ENCODE data around the gene SCMH1. TPM values are rescaled to one million over a fixed set of nuclear protein-coding genes. Genes with fewer than 3 reads are reported as not detected.

Gene SCMH1
- polyA plus RNA-seq, 1 of the 3 experiments (the other 2 are of a cell fraction): 38.5 TPM

DNA sequence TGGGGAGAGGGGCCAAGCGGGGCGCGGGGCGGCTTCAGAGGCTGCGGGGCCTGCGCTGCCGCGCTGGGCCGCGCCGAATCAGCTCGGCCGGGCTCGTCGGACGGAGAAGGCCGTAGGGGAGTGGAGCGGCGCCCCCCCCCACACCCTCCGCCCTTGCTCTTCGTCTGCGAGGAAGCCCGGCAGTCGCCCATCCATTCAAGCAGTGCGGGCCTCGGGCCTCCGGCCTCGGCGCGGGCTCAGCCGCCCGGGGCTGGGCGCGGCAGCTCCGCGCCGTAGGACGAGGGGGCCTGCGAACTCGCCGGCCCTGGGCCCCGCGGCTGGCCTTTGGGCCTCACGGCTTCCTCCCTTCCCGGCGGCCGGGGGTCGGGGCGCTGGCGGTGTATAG is 262.0 kb downstream of the SCMH1 start:
- H3K9ac ChIP-seq: peak overlapping the region; percentile 87
- WGBS (ENCODE audit: low lambda C conversion rate): no CpG with 5 or more reads among the region's 50 CpGs
- no peak for DNase-seq
- no peak overlapping the region for H2AFZ ChIP-seq (ENCODE audit: low read depth)
- no peaks in the 10 kb centered on the region for H3K9me3 ChIP-seq
- H3K4me1 ChIP-seq (ENCODE audit: control insufficient read depth in 1 of 2, insufficient read depth in 2 of 2, low read depth in 1 of 2, low read length in 1 of 2): peaks cover 23 to 36% of the 10 kb centered on the region in 2 experiments
- TF ChIP-seq POLR2AphosphoS5 (IDR thresholded peaks at IDR 0.05; ENCODE audit: low read depth, low read length) (no peak), RCOR1 (IDR thresholded peaks at IDR 0.05; ENCODE audit: low read length) (no peak), MXI1 (IDR thresholded peaks at IDR 0.05; ENCODE audit: low read depth, low read length) (no peak; the same call in 1 of the 2 replicates), NFIC (IDR thresholded peaks at IDR 0.05; ENCODE audit: borderline replicate concordance) (no peak)
- TF ChIP-seq, protein P1, sequence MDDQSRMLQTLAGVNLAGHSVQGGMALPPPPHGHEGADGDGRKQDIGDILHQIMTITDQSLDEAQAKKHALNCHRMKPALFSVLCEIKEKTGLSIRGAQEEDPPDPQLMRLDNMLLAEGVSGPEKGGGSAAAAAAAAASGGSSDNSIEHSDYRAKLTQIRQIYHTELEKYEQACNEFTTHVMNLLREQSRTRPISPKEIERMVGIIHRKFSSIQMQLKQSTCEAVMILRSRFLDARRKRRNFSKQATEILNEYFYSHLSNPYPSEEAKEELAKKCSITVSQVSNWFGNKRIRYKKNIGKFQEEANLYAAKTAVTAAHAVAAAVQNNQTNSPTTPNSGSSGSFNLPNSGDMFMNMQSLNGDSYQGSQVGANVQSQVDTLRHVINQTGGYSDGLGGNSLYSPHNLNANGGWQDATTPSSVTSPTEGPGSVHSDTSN (IDR thresholded peaks at IDR 0.05): no peak
- ChIA-PET POLR2A (interaction anchor here (0.9 to 2.3 kb wide), 4 partner anchors 22 to 288 kb away, joined by 3 to 14 read pairs (median 3); partner anchors contain the start of gene NFYC), CTCF (interaction anchor here (1.2 to 3.4 kb wide), 2 partner anchors 24 to 28 kb away, joined by 4 to 16 read pairs; no protein-coding TSS in a partner anchor)
- peaks cover 15 to 16% of the 10 kb centered on the region in 2 experiments for H3K36me3 ChIP-seq (replicated peaks in 1 of 2; ENCODE audit: control insufficient read depth in 1 of 2, insufficient read depth in 2 of 2, low read length in 1 of 2)
- peaks cover 37% of the 10 kb centered on the region for H4K20me1 ChIP-seq (ENCODE audit: insufficient read depth)
- no peaks in the 10 kb centered on the region for H3K27me3 ChIP-seq (ENCODE audit: insufficient read depth)
- H3K27ac ChIP-seq (ENCODE audit: low read depth in 2 of 2, low read length in 1 of 2): peak overlapping the region; percentile 87 to 94
- H3K4me2 ChIP-seq: peak overlapping the region; percentile 94
- peak overlapping the region; percentile 73 to 74 for H3K4me3 ChIP-seq (ENCODE audit: low read depth in 2 of 2, low read length in 1 of 2)
- H3K9me2 ChIP-seq: no peaks in the 10 kb centered on the region
- peaks cover 51% of the 10 kb centered on the region for H3K79me2 ChIP-seq (ENCODE audit: insufficient read depth)
- peaks cover 44% of the 10 kb centered on the region for H3F3A ChIP-seq (replicated peaks; ENCODE audit: insufficient read depth)

DNA sequence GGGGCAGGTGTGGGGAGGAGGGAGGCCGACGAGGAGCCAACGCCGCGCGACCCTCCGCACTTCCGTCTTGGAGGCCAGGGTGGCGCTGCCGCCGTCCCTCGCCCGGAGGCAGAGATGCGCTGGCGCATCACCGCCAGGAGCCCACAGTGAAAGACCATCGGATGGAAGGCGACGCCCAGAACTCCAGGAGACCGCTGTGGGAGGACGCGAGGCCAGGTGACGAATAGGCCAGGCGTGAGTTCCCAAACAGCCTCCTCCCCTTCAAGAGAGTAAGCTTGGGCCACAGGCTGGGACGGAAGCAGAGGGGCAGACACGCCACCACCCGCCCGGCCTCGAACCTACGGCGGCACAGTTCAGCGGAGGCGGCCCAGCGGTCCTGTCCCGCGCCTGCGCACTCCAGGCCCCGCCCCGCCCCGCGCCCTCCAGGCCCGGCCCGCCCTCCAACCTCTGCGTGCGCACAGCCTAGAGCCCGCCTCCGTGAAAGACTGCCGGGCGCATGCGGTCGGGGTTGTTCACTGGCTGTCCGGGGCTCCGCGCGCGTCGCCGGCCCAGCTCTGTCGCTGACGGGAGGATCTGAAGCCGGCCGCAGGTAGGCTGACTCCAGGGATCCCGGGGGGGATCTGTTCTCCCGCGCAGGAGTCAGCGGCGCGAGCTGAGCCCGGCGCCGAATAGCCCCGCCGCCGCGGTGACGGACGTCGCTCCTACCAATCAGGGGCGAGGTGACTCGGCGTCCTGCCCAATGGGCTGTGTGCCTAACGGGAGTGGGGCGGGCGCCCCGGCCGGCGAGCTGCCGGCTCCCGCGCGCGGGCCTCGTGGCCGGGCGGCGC is 262.7 kb downstream of the SCMH1 start, which contains the start of gene CTPS1:
Gene CTPS1, plus strand, starts transcription at position 456 of the 827 bp plus-strand sequence. CDS start 3,595 bp downstream, outside the sequence.
- Histone ChIP-seq H4K20me1 (ENCODE audit: insufficient read depth) (peaks cover 34% of the 10 kb centered on the region), H2AFZ (ENCODE audit: low read depth) (peak within 1 kb of the TSS; percentile 85), H3K79me2 (ENCODE audit: insufficient read depth) (peaks cover 45% of the 10 kb centered on the region), H3K27me3 (ENCODE audit: insufficient read depth) (no peaks in the 10 kb centered on the region), H3F3A (replicated peaks; ENCODE audit: insufficient read depth) (peaks cover 45% of the 10 kb centered on the region), H3K4me1 (ENCODE audit: control insufficient read depth in 1 of 2, insufficient read depth in 2 of 2, low read depth in 1 of 2, low read length in 1 of 2) (peaks cover 23 to 33% of the 10 kb centered on the region in 2 experiments), H3K4me2 (peak within 1 kb of the TSS; percentile 94), H3K9me3 (no peaks in the 10 kb centered on the region), H3K9ac (peak within 1 kb of the TSS; percentile 87), H3K4me3 (ENCODE audit: low read depth in 2 of 2, low read length in 1 of 2) (peak within 1 kb of the TSS; percentile 73 to 74), H3K36me3 (replicated peaks in 1 of 2; ENCODE audit: control insufficient read depth in 1 of 2, insufficient read depth in 2 of 2, low read length in 1 of 2) (peaks cover 9 to 10% of the 10 kb centered on the region in 2 experiments), H3K9me2 (no peaks in the 10 kb centered on the region), H3K27ac (ENCODE audit: low read depth in 2 of 2, low read length in 1 of 2) (peak within 1 kb of the TSS; percentile 87 to 94)
- ChIA-PET CTCF (interaction anchor here (1.2 to 3.4 kb wide), 3 partner anchors 25 to 31 kb away, joined by 3 to 16 read pairs (median 4); no protein-coding TSS in a partner anchor), POLR2A (interaction anchor here (0.9 to 2.3 kb wide), 6 partner anchors 15 to 288 kb away, joined by 3 to 14 read pairs (median 3); partner anchors contain the start of genes CITED4 and NFYC)
- 2% methylated on average over 40 of the region's 96 CpGs for WGBS (ENCODE audit: low lambda C conversion rate)
- DNase-seq: peak; percentile 99
- TF ChIP-seq, protein P1 (IDR thresholded peaks at IDR 0.05): peak; percentile 99
- no peak for TF ChIP-seq YY1 (IDR thresholded peaks at IDR 0.05; ENCODE audit: low read depth)
- no peak for TF ChIP-seq RXRA (IDR thresholded peaks at IDR 0.05; ENCODE audit: borderline replicate concordance, low read depth)
- TF ChIP-seq FOXJ3 (CRISPR knock-in tag; IDR thresholded peaks at IDR 0.05): peak; percentile 43; the same call in 1 of the 2 replicates
- TF ChIP-seq POLR2AphosphoS5 (IDR thresholded peaks at IDR 0.05; ENCODE audit: low read depth, low read length): peak; percentile 91
- no peak for TF ChIP-seq EZH2phosphoT487 (IDR thresholded peaks at IDR 0.05; ENCODE audit: borderline replicate concordance, low read depth)
- no peak for TF ChIP-seq FOXM1 (IDR thresholded peaks at IDR 0.05; ENCODE audit: low read depth)
- peak; percentile 59; the same call in 1 of the 2 replicates for TF ChIP-seq TAF1 (IDR thresholded peaks at IDR 0.05; ENCODE audit: borderline replicate concordance, low read depth, low read length)
- TF ChIP-seq, protein P2, sequence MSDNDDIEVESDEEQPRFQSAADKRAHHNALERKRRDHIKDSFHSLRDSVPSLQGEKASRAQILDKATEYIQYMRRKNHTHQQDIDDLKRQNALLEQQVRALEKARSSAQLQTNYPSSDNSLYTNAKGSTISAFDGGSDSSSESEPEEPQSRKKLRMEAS (IDR thresholded peaks at IDR 0.05; ENCODE audit: low read depth): peak; percentile 71
- TF ChIP-seq NFIC (IDR thresholded peaks at IDR 0.05; ENCODE audit: borderline replicate concordance): no peak
- TF ChIP-seq NRF1 (IDR thresholded peaks at IDR 0.05; ENCODE audit: low read depth, low read length): peak; percentile 75
- no peak for TF ChIP-seq SIN3A (IDR thresholded peaks at IDR 0.05; ENCODE audit: borderline replicate concordance, low read depth, low read length)
- TF ChIP-seq MXI1 (IDR thresholded peaks at IDR 0.05; ENCODE audit: low read depth, low read length): peak; percentile 80
- TF ChIP-seq GATA2 (CRISPR knock-in tag; IDR thresholded peaks at IDR 0.05): no peak
- TF ChIP-seq, protein P3, sequence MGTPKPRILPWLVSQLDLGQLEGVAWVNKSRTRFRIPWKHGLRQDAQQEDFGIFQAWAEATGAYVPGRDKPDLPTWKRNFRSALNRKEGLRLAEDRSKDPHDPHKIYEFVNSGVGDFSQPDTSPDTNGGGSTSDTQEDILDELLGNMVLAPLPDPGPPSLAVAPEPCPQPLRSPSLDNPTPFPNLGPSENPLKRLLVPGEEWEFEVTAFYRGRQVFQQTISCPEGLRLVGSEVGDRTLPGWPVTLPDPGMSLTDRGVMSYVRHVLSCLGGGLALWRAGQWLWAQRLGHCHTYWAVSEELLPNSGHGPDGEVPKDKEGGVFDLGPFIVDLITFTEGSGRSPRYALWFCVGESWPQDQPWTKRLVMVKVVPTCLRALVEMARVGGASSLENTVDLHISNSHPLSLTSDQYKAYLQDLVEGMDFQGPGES (IDR thresholded peaks at IDR 0.05; ENCODE audit: low read depth, low read length): peak; percentile 59
- no peak for TF ChIP-seq JUND (IDR thresholded peaks at IDR 0.05)
- peak; percentile 65 for TF ChIP-seq CHD2 (IDR thresholded peaks at IDR 0.05; ENCODE audit: low read length, partially characterized antibody)
- TF ChIP-seq, protein P4, sequence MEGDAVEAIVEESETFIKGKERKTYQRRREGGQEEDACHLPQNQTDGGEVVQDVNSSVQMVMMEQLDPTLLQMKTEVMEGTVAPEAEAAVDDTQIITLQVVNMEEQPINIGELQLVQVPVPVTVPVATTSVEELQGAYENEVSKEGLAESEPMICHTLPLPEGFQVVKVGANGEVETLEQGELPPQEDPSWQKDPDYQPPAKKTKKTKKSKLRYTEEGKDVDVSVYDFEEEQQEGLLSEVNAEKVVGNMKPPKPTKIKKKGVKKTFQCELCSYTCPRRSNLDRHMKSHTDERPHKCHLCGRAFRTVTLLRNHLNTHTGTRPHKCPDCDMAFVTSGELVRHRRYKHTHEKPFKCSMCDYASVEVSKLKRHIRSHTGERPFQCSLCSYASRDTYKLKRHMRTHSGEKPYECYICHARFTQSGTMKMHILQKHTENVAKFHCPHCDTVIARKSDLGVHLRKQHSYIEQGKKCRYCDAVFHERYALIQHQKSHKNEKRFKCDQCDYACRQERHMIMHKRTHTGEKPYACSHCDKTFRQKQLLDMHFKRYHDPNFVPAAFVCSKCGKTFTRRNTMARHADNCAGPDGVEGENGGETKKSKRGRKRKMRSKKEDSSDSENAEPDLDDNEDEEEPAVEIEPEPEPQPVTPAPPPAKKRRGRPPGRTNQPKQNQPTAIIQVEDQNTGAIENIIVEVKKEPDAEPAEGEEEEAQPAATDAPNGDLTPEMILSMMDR (IDR thresholded peaks at IDR 0.05): peak; percentile 44

Data from SK-N-SH (cell line).